ENCODE results near the gene EDEM1.

DNA sequence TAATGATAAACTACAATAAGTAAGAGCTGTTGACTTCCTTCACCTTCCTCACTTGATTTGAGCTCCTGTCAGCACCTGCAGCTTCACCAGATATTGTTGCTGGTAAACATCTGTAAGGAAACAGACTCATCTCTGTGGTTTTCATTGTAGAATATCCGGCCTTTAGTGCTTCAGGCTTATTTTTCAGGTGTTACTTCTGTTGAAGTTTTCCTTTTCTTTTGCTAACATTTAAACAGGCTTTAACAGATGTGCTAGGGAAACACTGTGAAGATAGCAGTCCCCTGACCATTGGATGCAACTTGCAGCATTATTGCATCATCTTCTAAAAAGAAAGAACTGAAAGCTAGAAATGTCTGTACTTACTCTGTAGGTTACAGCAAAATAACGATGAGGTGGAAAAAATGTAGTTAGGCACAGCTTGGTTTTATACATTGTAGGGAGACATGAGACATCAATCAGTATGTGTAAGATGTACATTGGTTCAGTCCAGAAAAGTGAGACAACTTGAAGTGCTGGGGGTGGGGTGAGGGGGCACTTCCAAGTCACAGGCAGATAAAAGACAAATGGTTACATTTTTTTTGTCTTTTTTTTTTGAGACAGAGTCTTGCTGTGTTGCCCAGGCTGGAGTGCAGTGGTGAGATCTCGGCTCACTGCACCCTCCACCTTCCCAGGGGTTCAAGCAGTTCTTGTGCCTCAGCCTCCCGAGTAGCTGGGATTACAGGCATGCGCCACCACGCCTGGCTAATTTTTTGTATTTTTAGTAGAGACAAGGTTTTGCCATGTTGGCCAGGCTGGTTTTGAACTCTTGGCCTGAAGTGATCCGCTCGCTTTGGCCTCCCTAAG lies 10.2 kb downstream of the EDEM1 start:
- TF ChIP-seq, protein P1, sequence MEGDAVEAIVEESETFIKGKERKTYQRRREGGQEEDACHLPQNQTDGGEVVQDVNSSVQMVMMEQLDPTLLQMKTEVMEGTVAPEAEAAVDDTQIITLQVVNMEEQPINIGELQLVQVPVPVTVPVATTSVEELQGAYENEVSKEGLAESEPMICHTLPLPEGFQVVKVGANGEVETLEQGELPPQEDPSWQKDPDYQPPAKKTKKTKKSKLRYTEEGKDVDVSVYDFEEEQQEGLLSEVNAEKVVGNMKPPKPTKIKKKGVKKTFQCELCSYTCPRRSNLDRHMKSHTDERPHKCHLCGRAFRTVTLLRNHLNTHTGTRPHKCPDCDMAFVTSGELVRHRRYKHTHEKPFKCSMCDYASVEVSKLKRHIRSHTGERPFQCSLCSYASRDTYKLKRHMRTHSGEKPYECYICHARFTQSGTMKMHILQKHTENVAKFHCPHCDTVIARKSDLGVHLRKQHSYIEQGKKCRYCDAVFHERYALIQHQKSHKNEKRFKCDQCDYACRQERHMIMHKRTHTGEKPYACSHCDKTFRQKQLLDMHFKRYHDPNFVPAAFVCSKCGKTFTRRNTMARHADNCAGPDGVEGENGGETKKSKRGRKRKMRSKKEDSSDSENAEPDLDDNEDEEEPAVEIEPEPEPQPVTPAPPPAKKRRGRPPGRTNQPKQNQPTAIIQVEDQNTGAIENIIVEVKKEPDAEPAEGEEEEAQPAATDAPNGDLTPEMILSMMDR (conservative IDR thresholded peaks at IDR 0.05 in 1 of 2, IDR thresholded peaks at IDR 0.05 in 1 of 2; ENCODE audit: extremely low read depth in 1 of 2, insufficient read depth in 1 of 2, low read depth in 1 of 2, low read length in 2 of 2): no peak
- TF ChIP-seq EZH2 (IDR thresholded peaks at IDR 0.05; ENCODE audit: borderline replicate concordance, low read length): no peak

Measured in mammary epithelial cell (primary cell).